Measurements from ENCODE around the gene TFF2. TPM values are rescaled to one million over a fixed set of nuclear protein-coding genes. Genes with fewer than 3 reads are reported as not detected.

The TFF2 gene
- total and polyA plus RNA-seq, 2 of the 4 experiments (the other 2 are of a cell fraction), result not detected

- WGBS, 2 experiments (ENCODE audit: extremely low coverage in 2 of 2, insufficient read length in 1 of 2), result 0% methylated on average over 2 of the region's 12 CpGs; no CpG with 5 or more reads in 1 of the 2 experiments
- ATAC-seq (ENCODE audit: low read depth), result no peak
- H2BK120ac ChIP-seq (ENCODE audit: low read depth, low read length), result no peak overlapping the region
- no peak overlapping the region for H2BK20ac ChIP-seq (ENCODE audit: low read depth, low read length)
- peaks cover 12% of the 10 kb centered on the region for H3K27me3 ChIP-seq (ENCODE audit: control insufficient read depth, insufficient read depth, low read length)
- H3K9me1 ChIP-seq (ENCODE audit: insufficient read depth, low read length), result no peaks in the 10 kb centered on the region
- H3K18ac ChIP-seq (ENCODE audit: low read depth, low read length), result no peak overlapping the region
- H3K79me1 ChIP-seq (ENCODE audit: low read depth in 1 of 2, low read length in 2 of 2), result no peaks in the 10 kb centered on the region
- no peaks in the 10 kb centered on the region for H3K9me3 ChIP-seq (ENCODE audit: control insufficient read depth, insufficient read depth, low read length)
- ChIA-PET POLR2A (ENCODE audit: unreplicated experiment) (no interaction called here), CTCF (no interaction called here)
- no peak overlapping the region for H3K23ac ChIP-seq (ENCODE audit: low read depth, low read length)
- H2AFZ ChIP-seq (replicated peaks; ENCODE audit: low read length, poor library complexity), result no peak overlapping the region
- no peak overlapping the region for H3K4me2 ChIP-seq (ENCODE audit: low read depth, low read length)
- H3K36me3 ChIP-seq (ENCODE audit: control insufficient read depth, insufficient read depth, low read length), result no peaks in the 10 kb centered on the region
- H3K4me1 ChIP-seq (ENCODE audit: control insufficient read depth, insufficient read depth, low read length), result no peaks in the 10 kb centered on the region
- no peak overlapping the region for H2AK9ac ChIP-seq (replicated peaks; ENCODE audit: low read depth, low read length, poor library complexity)
- H4K8ac ChIP-seq (ENCODE audit: low read depth in 2 of 2, low read length in 2 of 2), result no peak overlapping the region
- H4K5ac ChIP-seq (ENCODE audit: low read depth, low read length), result no peak overlapping the region
- no peak overlapping the region for H4K91ac ChIP-seq (ENCODE audit: insufficient read depth, low read depth, low read length)
- H3K27ac ChIP-seq (ENCODE audit: insufficient read depth, low read length), result no peak overlapping the region
- no peak overlapping the region for H2BK15ac ChIP-seq (ENCODE audit: low read depth, low read length)
- H3K56ac ChIP-seq (ENCODE audit: extremely low read depth, insufficient read depth, low read length), result no peak overlapping the region
- no peak overlapping the region for H3K4ac ChIP-seq (ENCODE audit: low read depth, low read length)
- no peak overlapping the region for H2AK5ac ChIP-seq (ENCODE audit: low read depth, low read length)
- no peak overlapping the region for H2BK5ac ChIP-seq (ENCODE audit: low read depth, low read length, poor library complexity, severe bottlenecking)
- TF ChIP-seq RAD21 (IDR thresholded peaks at IDR 0.05; ENCODE audit: low read length) (no peak), CEBPB (IDR thresholded peaks at IDR 0.05; ENCODE audit: low read depth, low read length) (no peak), BHLHE40 (IDR thresholded peaks at IDR 0.05; ENCODE audit: low read depth, low read length) (no peak), CHD1 (IDR thresholded peaks at IDR 0.05; ENCODE audit: low read depth, low read length) (no peak), RCOR1 (IDR thresholded peaks at IDR 0.05; ENCODE audit: insufficient replicate concordance, low read length) (no peak), NFE2L2 (IDR thresholded peaks at IDR 0.05; ENCODE audit: low read depth, low read length) (no peak), USF2 (IDR thresholded peaks at IDR 0.05; ENCODE audit: low read depth, low read length) (no peak), MAZ (IDR thresholded peaks at IDR 0.05; ENCODE audit: borderline replicate concordance, low read depth, low read length) (no peak), SMC3 (IDR thresholded peaks at IDR 0.05; ENCODE audit: low read depth, low read length) (no peak), MAFK (IDR thresholded peaks at IDR 0.05; ENCODE audit: low read depth, low read length) (no peak), POLR2A (IDR thresholded peaks at IDR 0.05; ENCODE audit: low read depth, low read length) (no peak), FOS (IDR thresholded peaks at IDR 0.05; ENCODE audit: low read depth, low read length) (no peak)
- TF ChIP-seq, protein P1, sequence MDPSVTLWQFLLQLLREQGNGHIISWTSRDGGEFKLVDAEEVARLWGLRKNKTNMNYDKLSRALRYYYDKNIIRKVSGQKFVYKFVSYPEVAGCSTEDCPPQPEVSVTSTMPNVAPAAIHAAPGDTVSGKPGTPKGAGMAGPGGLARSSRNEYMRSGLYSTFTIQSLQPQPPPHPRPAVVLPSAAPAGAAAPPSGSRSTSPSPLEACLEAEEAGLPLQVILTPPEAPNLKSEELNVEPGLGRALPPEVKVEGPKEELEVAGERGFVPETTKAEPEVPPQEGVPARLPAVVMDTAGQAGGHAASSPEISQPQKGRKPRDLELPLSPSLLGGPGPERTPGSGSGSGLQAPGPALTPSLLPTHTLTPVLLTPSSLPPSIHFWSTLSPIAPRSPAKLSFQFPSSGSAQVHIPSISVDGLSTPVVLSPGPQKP (IDR thresholded peaks at IDR 0.05; ENCODE audit: borderline replicate concordance, low read depth, low read length), result no peak
- no peak overlapping the region for H3K4me3 ChIP-seq (ENCODE audit: insufficient read depth, low read depth, low read length)
- in situ Hi-C loops (cut with MboI; ENCODE audit: low sequenced_read_pairs) (no loop called here), intact Hi-C loops (cut with micrococcal nuclease) (no loop called here), dilution Hi-C loops (cut with HindIII; ENCODE audit: low sequenced_read_pairs, unreplicated experiment) (no loop called here)
- no TSS peak for BruUV-seq (replicated peaks)
- H3K14ac ChIP-seq (replicated peaks; ENCODE audit: low read depth, low read length), result no peak overlapping the region
- no peak for DNase-seq
- H3K9ac ChIP-seq (ENCODE audit: low read depth, low read length), result no peak overlapping the region
- no peaks in the 10 kb centered on the region for H4K20me1 ChIP-seq (ENCODE audit: insufficient read depth, low read length)
These were observed 47.7 kb upstream of the TFF2 start for GRCh38 chr21:42398436-42399028.
